Fibroblast of lung (primary cell): ENCODE measurements around the gene OTOP1.
"Not testable (repeated sequence)": the region's sequence is repeated elsewhere in the genome, so short reads cannot be mapped to it uniquely, and the experiment has no call there.

Source experiments
- EZH2 ChIP-seq: IDR thresholded peaks from 2 replicates; pipeline ENCODE4 v1.5.1; 2012; ENCODE audit warnings: low read length, control low read depth, mild to moderate bottlenecking; ENCODE audit errors: missing control alignments
- TF ChIP-seq, protein P1 (sequence below), 2 donors: IDR thresholded peaks in 1 of 2; conservative IDR thresholded peaks in 1 of 2; 1 replicate in 1 of 2; 2 replicates in 1 of 2; pipeline ENCODE4 v1.5.1; 2011 to 2012; ENCODE audit warnings: low read length in 2 of 2, control low read depth in 1 of 2, inconsistent platforms in 1 of 2, low read depth in 1 of 2, mild to moderate bottlenecking in 1 of 2

DNA sequence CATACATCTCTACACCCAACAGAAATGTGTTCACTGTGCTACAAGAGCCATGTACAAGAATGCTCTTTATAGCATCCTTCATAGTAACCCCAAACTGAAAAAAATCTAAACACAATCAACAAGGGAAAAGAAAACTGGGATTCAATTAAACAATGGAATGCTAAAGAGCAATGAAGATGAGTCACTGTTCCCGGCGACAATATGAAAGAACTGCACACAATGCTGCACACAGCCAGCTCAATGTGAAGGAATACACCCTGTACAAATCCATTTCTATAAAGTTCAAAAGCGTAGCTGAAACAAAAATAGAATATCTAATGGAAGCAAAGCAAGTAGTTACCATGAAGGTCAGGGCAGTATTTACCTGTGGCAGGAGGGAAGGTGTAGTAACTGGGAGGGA is 12.8 kb upstream of the OTOP1 start:
- TF ChIP-seq, protein P1, sequence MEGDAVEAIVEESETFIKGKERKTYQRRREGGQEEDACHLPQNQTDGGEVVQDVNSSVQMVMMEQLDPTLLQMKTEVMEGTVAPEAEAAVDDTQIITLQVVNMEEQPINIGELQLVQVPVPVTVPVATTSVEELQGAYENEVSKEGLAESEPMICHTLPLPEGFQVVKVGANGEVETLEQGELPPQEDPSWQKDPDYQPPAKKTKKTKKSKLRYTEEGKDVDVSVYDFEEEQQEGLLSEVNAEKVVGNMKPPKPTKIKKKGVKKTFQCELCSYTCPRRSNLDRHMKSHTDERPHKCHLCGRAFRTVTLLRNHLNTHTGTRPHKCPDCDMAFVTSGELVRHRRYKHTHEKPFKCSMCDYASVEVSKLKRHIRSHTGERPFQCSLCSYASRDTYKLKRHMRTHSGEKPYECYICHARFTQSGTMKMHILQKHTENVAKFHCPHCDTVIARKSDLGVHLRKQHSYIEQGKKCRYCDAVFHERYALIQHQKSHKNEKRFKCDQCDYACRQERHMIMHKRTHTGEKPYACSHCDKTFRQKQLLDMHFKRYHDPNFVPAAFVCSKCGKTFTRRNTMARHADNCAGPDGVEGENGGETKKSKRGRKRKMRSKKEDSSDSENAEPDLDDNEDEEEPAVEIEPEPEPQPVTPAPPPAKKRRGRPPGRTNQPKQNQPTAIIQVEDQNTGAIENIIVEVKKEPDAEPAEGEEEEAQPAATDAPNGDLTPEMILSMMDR (conservative IDR thresholded peaks at IDR 0.05 in 1 of 2, IDR thresholded peaks at IDR 0.05 in 1 of 2; ENCODE audit: low read depth in 1 of 2, low read length in 2 of 2): not testable (repeated sequence)
- TF ChIP-seq EZH2: not testable (repeated sequence)
